Endodermal cell (in vitro differentiated cells): ENCODE data around the gene CCDC15. TPM values are rescaled to one million over a fixed set of nuclear protein-coding genes. Genes with fewer than 3 reads are reported as not detected.

ENCODE experiments used
- DNase-seq: peaks from one replicate; pipeline ENCODE4 v3.0.0-alpha.2; 2017
- H3K27ac ChIP-seq: 2 replicates; pipeline ENCODE4 v1.5.1; 2013; ENCODE audit warnings: mild to moderate bottlenecking, low read depth, low read length, moderate library complexity
- H3K27me3 ChIP-seq: 2 replicates; pipeline ENCODE4 v1.6.1; 2013; ENCODE audit warnings: mild to moderate bottlenecking, low read length, moderate library complexity; ENCODE audit not compliant: insufficient read depth, control insufficient read depth, poor library complexity, severe bottlenecking
- H3K36me3 ChIP-seq: 2 replicates; pipeline ENCODE4 v1.7.0; 2013; ENCODE audit warnings: mild to moderate bottlenecking, low read length, moderate library complexity; ENCODE audit not compliant: control insufficient read depth, insufficient read depth
- H3K4me1 ChIP-seq: one replicate; pipeline ENCODE4 v1.7.0; 2013; ENCODE audit warnings: low read length; ENCODE audit not compliant: control insufficient read depth, insufficient read depth
- H3K4me3 ChIP-seq: 2 replicates; pipeline ENCODE4 v1.5.1; 2013; ENCODE audit warnings: mild to moderate bottlenecking, low read length, moderate library complexity
- H3K9ac ChIP-seq: 2 replicates; pipeline ENCODE4 v1.6.1; 2013; ENCODE audit warnings: mild to moderate bottlenecking, low read length, moderate library complexity; ENCODE audit not compliant: poor library complexity, severe bottlenecking; ENCODE audit errors: extremely low read depth
- H3K9me3 ChIP-seq: 2 replicates; pipeline ENCODE4 v1.6.1; 2013; ENCODE audit warnings: mild to moderate bottlenecking, low read length, moderate library complexity; ENCODE audit not compliant: control insufficient read depth
- H3K27ac Mint-ChIP-seq: 2 replicates; pipeline ENCODE4 v1.8.0; 2020; ENCODE audit warnings: mixed read lengths
- H3K27me3 Mint-ChIP-seq: 2 replicates; pipeline ENCODE4 v1.8.0; 2021; ENCODE audit warnings: mild to moderate bottlenecking, mixed read lengths; ENCODE audit not compliant: insufficient read depth
- H3K36me3 Mint-ChIP-seq: 2 replicates; pipeline ENCODE4 v1.8.0; 2020; ENCODE audit warnings: low read depth, mixed read lengths
- H3K4me1 Mint-ChIP-seq: 2 replicates; pipeline ENCODE4 v1.8.0; 2020; ENCODE audit warnings: mixed read lengths
- H3K4me3 Mint-ChIP-seq: 2 replicates; pipeline ENCODE4 v1.8.0; 2020; ENCODE audit warnings: mild to moderate bottlenecking, moderate library complexity, mixed read lengths
- H3K9me3 Mint-ChIP-seq: 2 replicates; pipeline ENCODE4 v1.8.0; 2020; ENCODE audit warnings: mild to moderate bottlenecking, mixed read lengths
- WGBS, 2 experiments: methylation state at CpG; one replicate each; pipeline versions ENCODE4 v1.1.5 to v1.1.7; 2013; ENCODE audit warnings: missing lambda C conversion rate in 2 of 2, mixed read lengths in 1 of 2; ENCODE audit not compliant: insufficient coverage in 1 of 2, insufficient read length in 1 of 2; 5-methylcytosine and 5-hydroxymethylcytosine counted together
- total RNA-seq, 2 donors: library from RNA; stranded (reverse); fragmentation: NEBNext Ultra II Directional in 1 of 2; extraction: Animal tissue kit (Norgen Biotek cat#: 25700) in 1 of 2; gene quantifications; 2 replicates in 1 of 2; 3 replicates in 1 of 2; pipeline ENCODE4 v1.2.1, GENCODE V29; 2021
- TF ChIP-seq, protein P1 (sequence below): fragments of 200-600 bp; sonication (generic); conservative IDR thresholded peaks from 2 replicates; pipeline ENCODE4 v1.5.0; 2021; ENCODE audit warnings: antibody characterized with exemption, mild to moderate bottlenecking

CCDC15 gene
- total RNA-seq, 2 donors from 2014 or later: 3.3 TPM

DNA sequence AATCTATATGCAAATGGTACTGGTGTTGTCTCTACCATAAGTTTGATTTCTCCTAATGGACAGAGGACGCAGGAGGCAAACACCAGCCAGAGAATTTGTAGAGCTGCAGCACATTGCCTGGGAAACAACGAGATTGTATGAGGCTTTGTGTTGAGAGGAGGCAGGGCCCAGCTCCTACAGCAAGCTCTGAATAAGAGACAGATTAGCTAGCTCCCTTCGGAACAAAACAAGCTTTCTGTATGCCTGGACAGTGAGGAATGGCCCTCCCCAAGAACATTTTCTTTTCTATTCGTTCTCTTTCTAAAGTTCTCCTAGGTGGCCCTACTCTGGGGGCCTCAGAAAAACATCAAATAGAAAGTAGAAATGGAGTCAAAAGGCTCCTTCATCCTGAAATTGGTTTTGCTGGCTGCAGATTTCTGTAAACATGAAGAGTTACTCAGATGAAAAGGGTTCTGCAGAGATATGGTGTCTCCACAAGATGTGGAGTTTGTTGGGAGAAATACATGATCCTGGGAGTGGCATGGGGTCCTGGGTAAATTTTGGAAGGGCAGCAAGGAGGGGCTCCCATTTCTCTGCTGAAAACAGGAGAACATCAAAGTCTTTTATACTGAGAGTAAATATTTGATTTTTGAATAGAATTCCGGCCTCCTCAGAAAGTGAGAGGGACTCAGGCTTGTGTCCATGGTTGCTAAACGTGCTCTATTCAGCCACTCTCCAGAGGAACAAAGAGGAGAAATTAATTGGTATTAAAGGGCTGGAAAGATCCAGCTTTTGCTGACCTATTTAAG lies 11.3 kb upstream of the CCDC15 start:
- Mint-ChIP-seq H3K27ac (no peak overlapping the region), H3K36me3 (no peaks in the 10 kb centered on the region), H3K4me3 (no peak overlapping the region), H3K9me3 (no peaks in the 10 kb centered on the region), H3K27me3 (peaks cover 44% of the 10 kb centered on the region), H3K4me1 (no peaks in the 10 kb centered on the region)
- Histone ChIP-seq H3K9ac (no peak overlapping the region), H3K4me3 (no peak overlapping the region), H3K27ac (peak overlapping the region; percentile 39), H3K9me3 (no peaks in the 10 kb centered on the region), H3K36me3 (no peaks in the 10 kb centered on the region), H3K27me3 (peaks cover 34% of the 10 kb centered on the region), H3K4me1 (no peaks in the 10 kb centered on the region)
- no peak for DNase-seq
- TF ChIP-seq, protein P1, sequence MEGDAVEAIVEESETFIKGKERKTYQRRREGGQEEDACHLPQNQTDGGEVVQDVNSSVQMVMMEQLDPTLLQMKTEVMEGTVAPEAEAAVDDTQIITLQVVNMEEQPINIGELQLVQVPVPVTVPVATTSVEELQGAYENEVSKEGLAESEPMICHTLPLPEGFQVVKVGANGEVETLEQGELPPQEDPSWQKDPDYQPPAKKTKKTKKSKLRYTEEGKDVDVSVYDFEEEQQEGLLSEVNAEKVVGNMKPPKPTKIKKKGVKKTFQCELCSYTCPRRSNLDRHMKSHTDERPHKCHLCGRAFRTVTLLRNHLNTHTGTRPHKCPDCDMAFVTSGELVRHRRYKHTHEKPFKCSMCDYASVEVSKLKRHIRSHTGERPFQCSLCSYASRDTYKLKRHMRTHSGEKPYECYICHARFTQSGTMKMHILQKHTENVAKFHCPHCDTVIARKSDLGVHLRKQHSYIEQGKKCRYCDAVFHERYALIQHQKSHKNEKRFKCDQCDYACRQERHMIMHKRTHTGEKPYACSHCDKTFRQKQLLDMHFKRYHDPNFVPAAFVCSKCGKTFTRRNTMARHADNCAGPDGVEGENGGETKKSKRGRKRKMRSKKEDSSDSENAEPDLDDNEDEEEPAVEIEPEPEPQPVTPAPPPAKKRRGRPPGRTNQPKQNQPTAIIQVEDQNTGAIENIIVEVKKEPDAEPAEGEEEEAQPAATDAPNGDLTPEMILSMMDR: no peak
- WGBS, 2 experiments: 78 to 81% methylated on average over 4 to 6 of the region's 6 CpGs

DNA sequence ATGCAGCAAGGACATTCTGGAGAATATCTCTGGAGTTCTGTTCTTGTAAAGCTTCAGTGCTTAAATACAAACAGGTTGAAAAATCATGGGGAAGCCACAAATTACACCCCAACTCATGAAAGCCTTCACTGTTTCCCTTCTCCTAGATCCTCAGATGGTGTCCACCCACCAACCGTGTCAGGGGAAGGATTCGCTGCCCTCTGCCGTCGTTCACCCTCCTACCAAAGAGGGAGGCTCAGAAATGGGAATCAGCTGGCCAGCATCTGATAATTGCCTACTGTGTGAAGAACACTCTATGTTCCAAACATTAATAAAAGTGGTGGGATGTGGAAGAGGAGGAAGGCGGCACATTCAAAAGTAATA lies 10.8 kb upstream of the CCDC15 start:
- no peaks in the 10 kb centered on the region for H3K9me3 Mint-ChIP-seq
- DNase-seq: no peak
- WGBS, 2 experiments: 80% methylated on average over 5 of the region's 5 CpGs; no CpG with 5 or more reads in 1 of the 2 experiments
- no peaks in the 10 kb centered on the region for H3K9me3 ChIP-seq
- no peak overlapping the region for H3K4me3 ChIP-seq
- no peak overlapping the region for H3K9ac ChIP-seq
- no peak overlapping the region for H3K27ac ChIP-seq
- no peaks in the 10 kb centered on the region for H3K36me3 ChIP-seq
- H3K27me3 ChIP-seq: peaks cover 28% of the 10 kb centered on the region
- peaks cover 50% of the 10 kb centered on the region for H3K27me3 Mint-ChIP-seq
- no peaks in the 10 kb centered on the region for H3K4me1 Mint-ChIP-seq
- TF ChIP-seq, protein P1: no peak
- no peak overlapping the region for H3K4me3 Mint-ChIP-seq
- no peak overlapping the region for H3K27ac Mint-ChIP-seq
- no peaks in the 10 kb centered on the region for H3K36me3 Mint-ChIP-seq
- no peaks in the 10 kb centered on the region for H3K4me1 ChIP-seq

DNA sequence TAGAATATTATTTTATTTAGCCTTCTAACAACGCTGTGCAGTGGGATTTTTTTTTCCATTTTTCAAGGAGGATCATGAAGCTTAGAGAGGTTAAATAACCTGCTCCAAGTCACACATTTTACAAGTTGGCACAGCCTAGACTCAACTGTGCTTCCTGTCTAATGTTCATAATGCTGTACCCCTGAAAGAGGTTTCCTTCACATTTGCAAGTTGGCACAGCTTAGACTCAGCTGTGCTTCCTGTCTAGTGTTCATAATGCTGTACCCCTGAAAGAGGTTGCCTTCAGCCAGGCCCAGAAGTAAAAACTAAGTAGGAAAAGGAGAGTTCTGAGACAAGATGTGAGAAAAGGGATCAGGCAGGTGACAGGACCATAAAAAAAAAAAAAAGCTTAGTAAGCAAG lies 10.3 kb upstream of the CCDC15 start:
- peaks cover 51% of the 10 kb centered on the region for H3K27me3 Mint-ChIP-seq
- H3K9me3 ChIP-seq: no peaks in the 10 kb centered on the region
- H3K9ac ChIP-seq: no peak overlapping the region
- no peaks in the 10 kb centered on the region for H3K4me1 ChIP-seq
- no peak overlapping the region for H3K4me3 Mint-ChIP-seq
- DNase-seq: no peak
- H3K27me3 ChIP-seq: peaks cover 29% of the 10 kb centered on the region
- no peak overlapping the region for H3K27ac Mint-ChIP-seq
- H3K36me3 Mint-ChIP-seq: no peaks in the 10 kb centered on the region
- no peaks in the 10 kb centered on the region for H3K36me3 ChIP-seq
- 85 to 100% methylated on average over 1 of the region's 1 CpG for WGBS, 2 experiments
- H3K4me3 ChIP-seq: no peak overlapping the region
- TF ChIP-seq, protein P1: no peak
- H3K4me1 Mint-ChIP-seq: no peaks in the 10 kb centered on the region
- peaks cover 2% of the 10 kb centered on the region for H3K9me3 Mint-ChIP-seq
- no peak overlapping the region for H3K27ac ChIP-seq
